Esophagus squamous epithelium (tissue), 4 donors: ENCODE data around the gene B4GALT5.

ENCODE experiments used
- POLR2A ChIP-seq, 4 donors: fragments of 450-650 bp; IDR thresholded peaks; one replicate each; pipeline ENCODE4 v1.6.1; 2017; ENCODE audit warnings: antibody characterized with exemption in 4 of 4, mild to moderate bottlenecking in 4 of 4, moderate library complexity in 3 of 4
- TF ChIP-seq, protein P1 (sequence below), 6 experiments: fragments of 450-650 bp in 4 of 6; fragments of 200-600 bp in 2 of 6; sonication (generic) in 2 of 6; IDR thresholded peaks; one replicate each; pipeline ENCODE4 v1.5.1; 2016 to 2019; ENCODE audit warnings: antibody characterized with exemption in 6 of 6, mild to moderate bottlenecking in 4 of 6, moderate library complexity in 4 of 6

DNA sequence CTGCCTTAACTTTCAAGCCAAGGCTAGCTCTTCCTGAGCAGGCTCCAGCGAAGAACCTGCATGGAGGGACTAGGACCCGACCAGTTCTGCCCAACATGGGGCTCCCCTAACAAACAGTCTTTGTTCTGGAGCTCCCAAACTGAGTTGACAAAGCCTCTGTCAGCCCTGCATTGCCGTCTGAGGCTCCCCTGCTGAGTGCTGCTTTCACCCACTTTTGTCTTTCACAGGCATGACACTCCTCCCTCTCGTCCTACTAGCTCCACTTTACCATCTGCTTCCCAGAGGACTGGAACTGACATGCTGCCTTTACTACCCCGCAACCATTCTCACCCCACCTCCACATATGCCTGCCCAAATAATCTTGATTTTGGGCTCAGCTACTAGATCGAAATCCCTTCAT is 45.1 kb upstream of the B4GALT5 start:
- TF ChIP-seq, protein P1, sequence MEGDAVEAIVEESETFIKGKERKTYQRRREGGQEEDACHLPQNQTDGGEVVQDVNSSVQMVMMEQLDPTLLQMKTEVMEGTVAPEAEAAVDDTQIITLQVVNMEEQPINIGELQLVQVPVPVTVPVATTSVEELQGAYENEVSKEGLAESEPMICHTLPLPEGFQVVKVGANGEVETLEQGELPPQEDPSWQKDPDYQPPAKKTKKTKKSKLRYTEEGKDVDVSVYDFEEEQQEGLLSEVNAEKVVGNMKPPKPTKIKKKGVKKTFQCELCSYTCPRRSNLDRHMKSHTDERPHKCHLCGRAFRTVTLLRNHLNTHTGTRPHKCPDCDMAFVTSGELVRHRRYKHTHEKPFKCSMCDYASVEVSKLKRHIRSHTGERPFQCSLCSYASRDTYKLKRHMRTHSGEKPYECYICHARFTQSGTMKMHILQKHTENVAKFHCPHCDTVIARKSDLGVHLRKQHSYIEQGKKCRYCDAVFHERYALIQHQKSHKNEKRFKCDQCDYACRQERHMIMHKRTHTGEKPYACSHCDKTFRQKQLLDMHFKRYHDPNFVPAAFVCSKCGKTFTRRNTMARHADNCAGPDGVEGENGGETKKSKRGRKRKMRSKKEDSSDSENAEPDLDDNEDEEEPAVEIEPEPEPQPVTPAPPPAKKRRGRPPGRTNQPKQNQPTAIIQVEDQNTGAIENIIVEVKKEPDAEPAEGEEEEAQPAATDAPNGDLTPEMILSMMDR (IDR thresholded peaks at IDR 0.05) = no peak
- TF ChIP-seq POLR2A (IDR thresholded peaks at IDR 0.05) = no peak
